Activated CD4-positive, alpha-beta T cell treated with anti-CD3 and anti-CD28 coated beads for 48 hours (primary cell): ENCODE measurements around the gene TAF1C.
"Not testable (repeated sequence)": the region's sequence is repeated elsewhere in the genome, so short reads cannot be mapped to it uniquely, and the experiment has no call there.

Experiments used
- DNase-seq: peaks from one replicate; pipeline ENCODE4 v3.0.0-alpha.2; 2020

TAF1C gene

DNA sequence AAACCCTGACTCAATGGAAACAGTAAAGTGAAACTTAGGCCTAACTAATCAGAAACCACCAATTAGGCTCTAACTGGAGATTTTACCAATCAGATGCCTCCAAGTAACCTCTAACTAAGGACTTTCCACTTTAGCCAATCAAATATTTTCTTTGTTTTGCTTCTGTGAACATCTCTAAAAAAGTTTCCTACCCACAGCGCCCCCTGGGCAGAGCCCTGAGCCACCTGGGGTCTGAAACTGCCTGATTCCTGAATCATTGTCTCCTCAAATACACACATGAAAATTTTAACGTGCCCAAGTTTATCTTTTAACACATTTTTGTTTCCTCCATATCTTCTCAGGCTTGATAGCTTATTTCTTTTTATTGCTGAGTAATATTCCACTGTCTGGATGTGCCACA is 23.1 kb upstream of the TAF1C start:
- DNase-seq: peak; percentile 14

DNA sequence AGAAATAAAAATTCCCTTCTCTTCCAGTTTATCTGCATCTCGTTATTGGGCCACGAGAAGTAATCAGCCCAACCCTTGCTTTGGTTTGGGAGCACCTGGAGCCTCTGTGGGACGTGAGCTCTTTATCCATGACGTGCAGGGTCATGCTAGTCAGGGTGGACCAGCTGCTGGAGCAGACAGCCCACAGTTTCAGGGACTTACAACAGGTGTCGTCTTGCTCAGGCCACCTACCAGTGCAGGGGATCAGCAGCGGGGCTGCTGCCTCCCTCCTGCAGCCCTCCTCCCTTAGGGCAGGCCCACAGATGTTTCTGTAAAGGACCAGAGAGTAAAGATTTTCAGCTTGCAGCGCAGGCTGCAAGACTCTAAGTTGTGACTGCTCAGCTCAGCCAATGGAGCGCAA is 21.0 kb upstream of the TAF1C start:
- no peak for DNase-seq

DNA sequence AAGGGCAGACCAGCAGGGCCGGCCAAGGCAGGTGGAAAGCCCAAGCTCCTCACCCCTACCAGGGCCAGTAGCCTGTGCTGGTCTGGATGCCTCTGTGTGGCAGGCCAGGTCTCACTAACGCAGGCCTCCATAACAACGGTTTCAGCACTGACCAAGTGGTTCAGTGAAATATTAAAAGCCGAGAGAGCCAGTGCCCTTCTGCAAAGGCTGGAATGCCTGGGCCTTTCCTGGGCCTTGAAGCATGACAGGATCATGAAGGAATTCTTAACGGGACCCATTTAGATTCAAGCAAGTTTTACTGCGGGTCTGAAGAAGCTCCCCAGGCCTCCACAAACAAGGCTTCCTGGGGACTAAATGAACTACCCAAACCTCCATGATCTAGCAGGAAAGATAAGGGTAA is 20.4 kb upstream of the TAF1C start:
- DNase-seq: no peak

DNA sequence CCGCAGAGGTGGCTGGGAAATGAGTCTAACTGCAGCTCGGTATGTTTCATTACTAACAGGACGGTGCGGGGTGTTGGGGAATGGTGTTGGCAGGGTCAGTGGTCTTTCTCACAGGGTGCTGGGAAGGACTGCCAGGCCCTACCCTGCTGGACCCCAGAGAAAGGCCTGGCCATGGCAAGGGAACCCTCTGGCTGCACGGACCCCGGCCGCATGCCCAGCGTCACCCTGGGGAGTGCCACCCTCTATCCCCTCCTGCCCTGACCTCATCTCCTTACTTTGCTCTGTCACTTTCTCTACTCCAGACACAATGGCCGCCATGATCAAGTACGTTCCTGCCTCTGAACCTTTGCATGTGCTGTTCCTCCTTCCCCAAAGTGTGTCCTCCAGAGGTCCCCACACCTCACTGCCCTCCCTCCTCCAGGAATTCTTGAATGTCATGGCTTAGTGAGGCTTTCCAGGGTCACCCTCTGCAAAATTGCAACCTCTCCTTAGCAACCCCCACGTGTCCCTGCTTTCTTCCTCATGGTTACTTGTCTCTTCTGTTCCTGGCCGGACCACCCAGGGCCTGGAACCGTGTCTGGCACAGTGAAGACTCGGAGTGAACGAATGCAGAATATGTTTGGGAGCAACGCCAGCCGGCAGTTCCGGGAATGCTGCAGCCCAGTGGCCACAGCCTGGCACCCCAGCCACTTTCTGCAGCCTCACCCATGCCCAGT is 19.3 kb upstream of the TAF1C start:
- DNase-seq: no peak

DNA sequence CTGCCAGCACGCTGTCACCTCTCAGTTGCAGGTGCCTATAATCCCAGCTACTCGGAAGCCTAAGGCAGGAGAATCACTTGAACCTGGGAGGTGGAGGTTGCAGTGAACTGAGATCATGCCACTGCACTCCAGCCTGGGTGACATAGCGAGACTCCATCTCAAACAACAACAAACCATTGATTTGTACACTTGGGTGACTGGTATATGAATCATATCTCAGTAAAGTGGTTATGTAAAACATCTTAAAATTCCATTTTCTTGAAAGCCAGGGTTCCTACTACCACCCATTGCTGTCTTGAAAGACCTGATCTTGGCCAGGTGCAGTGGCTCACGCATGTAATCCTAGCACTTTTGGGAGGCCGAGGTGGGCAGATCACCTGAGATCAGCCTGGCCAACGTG is 18.3 kb upstream of the TAF1C start:
- not testable (repeated sequence) for DNase-seq

DNA sequence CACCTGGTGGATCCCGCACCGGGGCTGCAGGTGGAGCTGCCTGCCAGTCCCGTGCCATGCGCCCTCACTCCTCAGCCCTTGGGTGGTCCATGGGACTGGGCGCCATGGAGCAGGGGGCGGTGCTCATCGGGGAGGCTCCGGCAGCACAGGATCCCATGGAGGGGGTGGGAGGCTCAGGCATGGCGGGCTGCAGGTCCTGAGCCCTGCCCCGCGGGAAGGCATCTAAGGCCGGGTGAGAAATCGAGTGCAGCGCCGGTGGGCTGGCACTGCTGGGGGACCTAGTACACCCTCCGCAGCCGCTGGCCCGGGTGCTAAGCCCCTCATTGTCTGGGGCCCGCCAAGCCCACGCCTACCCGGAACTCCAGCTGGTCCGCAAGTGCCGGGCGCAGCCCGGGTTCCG is 17.7 kb upstream of the TAF1C start:
- not testable (repeated sequence) for DNase-seq

DNA sequence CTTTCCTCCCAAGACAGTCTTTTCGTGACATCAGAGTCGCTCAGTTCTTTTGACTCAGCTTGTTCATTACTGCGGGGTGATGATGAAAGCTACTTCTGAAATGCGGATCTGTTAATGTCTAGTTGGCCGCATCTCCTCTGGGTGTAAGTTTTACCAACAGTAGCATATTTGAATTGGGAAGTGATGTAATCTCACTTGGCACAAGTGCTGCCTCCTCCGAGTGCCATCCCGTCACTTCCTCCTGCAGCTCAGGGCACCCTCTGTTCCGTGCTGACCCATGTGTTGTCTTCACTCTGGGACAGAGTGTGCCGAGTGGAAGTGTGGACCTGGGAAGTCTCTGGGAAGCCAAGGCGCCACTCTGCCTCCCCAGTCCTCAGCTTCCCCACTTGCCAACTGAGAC is 13.0 kb upstream of the TAF1C start:
- DNase-seq: no peak

DNA sequence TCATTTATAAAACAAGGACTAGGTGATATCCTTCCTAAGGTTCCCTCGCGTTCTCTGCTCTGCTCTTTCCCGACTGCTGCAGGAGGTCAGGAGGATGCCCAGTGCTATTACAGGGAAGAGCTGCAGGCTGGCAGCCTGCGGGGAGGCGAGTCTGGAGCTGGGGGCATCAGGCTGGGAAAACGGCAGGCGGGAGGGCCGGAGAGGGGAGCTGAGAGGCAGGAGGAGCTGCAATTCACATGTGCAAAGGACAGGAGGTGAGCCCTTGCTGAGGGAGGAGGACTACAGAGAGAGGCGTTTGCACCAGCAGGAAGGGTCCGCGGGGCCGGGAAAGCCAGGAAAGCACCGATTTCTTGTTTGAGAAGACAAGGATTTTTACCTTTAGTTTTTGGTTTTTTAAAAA is 12.2 kb upstream of the TAF1C start:
- DNase-seq: no peak

DNA sequence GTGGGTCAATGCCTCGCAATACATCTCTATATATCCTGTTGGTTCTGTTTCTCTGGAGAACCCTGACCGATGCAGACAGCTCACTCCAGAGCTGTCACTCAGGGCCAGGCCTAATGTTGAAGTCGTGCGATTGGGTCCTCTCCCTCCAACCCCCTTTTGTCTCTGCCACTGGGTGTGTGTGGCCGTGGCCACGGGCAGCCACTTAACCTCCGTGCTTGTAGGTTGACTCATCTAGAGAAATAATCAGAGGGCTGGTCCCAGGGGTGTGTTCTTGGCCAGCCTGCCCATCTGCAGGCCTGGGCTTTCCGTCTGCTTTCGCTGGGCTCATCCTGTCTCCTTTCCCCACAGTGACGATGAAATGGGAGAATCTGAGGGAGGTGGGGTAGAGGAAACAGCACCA is 11.5 kb upstream of the TAF1C start:
- DNase-seq: no peak

DNA sequence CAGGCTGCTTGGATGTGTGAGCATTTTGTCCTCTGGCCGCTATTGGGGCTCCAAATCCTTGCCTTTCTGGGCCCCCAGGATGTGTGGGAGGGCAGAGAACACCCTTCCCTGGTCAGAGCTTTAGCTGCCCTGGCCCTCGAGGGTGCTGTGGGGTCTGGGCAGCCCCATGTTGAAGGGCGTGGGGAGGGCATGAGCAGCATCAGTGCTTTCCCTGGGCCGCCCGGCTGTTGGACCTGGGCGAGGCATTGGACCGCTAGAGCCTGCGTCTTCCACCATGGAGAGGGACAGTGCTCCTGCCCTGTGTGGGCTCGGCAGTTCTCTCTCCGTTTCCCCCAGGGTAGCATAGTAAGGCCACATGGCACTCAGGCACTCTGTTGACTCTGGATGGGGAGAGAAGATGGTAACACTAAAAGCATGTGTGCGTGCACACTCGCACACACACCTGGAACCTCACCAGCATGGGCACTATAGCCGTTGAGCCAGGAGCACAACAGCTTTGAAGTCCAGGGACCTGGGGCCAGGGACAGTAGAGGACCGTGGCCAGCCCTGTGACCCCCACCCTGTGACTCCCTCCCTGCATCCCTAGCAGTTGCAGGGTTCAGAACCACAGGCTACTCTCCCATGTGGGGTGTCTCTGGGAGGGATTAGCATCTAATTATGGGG is 10.7 kb upstream of the TAF1C start:
- DNase-seq: no peak

DNA sequence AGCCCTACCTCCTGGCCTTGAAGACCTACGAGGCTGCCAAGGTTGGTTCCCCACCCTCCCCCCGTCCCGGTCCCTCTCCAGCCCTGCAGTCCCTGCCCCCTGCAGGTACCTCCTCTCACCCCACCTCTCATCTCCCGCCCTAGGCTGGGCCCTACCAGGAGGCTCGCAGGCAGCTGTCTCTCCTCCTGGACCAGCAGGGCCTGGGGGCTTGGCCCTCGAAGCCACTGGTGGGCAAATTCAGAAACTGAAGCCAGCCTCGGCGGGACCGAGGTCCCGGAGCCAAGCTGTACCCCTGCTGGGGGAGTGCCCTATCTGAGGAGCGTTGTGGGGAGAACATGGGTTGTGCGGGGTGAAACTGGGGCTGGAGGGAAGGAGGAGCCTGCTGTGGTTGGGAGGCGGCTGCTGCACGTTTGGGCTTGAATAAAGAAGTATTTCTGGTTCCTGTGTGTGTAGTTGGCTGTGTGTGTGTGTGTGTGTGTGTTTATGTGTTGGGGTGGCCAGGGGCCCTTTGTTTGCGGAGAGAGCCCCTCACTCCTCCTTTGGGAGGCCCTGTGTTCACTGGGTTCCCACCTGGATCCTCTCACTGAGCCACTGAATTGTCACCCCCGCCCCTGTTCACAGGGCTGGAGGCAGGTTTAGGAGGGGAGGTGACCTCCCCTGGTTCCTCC is 10.0 kb upstream of the TAF1C start:
- no peak for DNase-seq

DNA sequence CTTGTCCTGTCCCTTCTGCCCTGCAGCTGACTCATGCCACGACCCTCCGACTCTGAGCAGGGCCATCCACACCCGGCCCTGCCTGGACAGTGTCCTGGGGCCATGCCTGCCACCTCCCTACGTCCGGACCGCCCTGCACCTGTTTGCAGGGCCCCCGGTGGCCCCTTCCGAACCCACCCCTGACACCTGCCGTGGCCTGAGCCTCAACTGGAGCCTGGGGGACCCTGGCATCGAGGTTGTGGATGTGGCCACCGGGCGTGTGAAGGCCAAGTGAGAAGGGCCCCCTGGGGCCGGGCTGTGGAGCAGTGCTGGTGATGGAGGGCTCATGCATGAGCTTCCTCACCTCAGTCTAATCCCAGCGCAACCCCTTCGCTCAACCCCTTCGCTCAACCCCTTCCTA is 9.2 kb upstream of the TAF1C start:
- DNase-seq: no peak

DNA sequence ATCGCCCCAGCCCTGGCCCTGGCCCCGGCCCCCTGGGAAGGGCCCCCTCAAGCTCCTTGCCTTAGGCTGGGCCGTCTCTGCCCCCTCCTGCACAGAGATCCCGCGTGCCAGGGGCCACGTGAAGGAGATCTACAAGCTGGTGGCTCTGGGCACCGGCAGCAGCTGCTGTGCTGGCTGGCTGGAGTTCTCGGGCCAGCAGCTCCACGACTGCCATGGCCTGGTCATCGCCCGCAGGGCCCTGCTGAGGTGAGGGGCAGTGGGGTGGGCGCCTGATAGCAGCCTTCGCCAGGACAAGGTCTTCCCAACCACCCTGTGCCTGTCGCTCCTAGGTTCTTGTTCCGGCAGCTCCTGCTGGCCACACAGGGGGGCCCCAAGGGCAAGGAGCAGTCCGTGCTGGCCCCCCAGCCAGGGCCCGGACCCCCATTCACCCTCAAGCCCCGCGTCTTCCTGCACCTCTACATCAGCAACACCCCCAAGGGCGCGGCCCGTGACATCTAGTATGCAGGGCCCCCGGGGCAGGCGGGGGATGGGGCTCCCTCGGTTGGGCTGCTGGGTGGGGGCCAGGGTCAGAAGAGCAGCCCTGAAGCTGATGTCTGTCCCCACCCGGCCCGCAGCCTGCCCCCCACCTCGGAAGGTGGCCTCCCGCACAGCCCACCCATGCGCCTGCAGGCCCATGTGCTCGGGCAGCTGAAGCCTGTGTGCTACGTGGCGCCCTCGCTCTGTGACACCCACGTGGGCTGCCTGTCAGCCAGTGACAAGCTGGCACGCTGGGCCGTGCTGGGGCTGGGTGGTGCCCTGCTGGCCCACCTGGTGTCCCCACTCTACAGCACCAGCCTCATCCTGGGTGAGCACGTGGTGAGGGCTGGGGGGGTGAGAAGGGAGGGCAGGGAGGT is 8.6 kb upstream of the TAF1C start:
- DNase-seq: no peak

DNA sequence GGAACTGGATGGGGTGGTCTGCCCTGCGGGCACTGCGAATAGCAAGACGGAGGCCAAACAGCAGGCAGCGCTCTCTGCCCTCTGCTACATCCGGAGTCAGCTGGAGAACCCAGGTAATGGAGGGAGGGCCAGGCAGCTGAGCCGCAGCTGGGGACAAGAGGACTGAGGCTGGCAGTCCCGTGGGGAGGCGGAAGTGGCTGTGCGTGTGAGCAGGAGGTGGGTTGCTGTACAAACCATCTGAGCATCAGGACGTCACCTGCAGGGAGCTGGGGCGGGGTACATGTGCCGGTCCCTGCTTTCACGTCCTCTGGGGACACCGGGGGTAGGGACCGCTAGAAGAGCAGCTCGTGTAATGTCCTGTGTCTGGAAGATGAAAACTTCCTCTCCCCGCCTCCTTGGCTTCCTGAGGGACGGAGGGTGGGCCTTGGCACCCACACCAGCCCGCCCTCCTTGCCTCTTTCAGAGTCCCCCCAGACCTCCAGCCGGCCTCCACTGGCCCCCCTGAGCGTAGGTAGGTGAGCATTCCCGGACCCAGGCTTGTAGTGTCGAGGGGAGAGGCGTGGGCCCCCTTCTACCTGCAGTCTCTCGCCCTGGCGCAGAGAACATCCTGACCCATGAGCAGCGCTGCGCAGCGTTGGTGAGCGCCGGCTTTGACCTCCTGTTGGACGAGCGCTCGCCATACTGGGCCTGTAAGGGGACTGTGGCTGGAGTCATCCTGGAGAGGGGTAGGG is 7.8 kb upstream of the TAF1C start:
- peak; percentile 58 for DNase-seq

DNA sequence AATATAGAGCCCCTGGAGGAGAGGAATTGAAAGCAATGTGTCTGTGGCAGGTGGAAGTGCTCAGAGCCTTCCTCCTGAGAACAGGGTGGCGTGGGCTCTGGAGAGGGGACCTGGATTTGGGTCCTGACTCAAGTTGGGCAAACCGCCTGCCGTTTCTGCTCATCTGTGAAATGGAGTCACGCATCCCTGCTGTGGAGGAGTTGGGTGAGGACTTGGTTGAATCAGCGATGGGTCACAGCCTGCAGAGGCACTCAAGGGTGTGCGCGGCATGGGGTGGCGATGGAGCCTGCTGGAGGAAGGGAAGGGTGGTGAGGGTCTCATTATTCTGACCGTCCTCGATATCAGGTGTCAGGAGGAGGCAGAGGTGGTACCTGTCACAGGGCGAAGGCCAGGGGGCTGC is 7.2 kb upstream of the TAF1C start:
- peak; percentile 26 for DNase-seq

DNA sequence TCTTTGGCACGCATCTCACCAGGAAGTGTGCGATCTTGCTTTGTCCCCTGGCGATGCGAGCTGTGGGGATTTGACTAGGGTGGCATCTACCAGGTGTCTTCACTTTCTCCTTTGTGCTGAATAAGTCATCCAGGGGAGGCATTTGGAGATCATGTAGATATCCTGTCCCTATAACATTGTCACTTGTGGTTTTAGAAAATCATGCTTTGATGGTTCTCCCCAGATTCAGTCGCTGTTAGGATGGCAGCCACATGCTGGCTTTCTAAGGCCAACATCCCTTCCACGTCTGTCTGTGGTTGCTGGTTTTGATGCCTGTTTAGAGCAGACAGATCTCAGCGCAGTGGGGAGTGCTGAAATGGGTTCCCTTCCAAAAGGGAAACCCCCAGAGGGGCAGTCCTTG is 6.6 kb upstream of the TAF1C start:
- DNase-seq: no peak

DNA sequence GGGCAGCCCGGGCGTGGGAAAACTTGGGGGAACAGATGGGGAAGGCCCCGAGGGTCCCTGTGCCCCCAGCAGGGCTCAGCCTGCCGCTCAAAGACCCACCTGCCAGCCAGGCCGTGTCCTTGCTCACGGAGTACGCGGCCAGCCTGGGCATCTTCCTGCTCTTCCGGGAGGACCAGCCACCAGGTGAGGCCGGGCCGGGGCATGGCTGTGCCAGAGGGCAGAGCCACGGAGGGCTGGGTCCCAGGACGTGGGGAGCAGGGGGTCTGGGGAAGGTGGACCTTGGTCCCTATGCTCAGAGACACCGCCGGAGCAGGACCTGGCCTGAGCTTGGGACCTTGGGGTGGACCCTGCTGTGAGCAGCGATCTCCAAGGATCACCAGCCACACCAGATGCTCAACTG is 4.6 kb upstream of the TAF1C start:
- no peak for DNase-seq

DNA sequence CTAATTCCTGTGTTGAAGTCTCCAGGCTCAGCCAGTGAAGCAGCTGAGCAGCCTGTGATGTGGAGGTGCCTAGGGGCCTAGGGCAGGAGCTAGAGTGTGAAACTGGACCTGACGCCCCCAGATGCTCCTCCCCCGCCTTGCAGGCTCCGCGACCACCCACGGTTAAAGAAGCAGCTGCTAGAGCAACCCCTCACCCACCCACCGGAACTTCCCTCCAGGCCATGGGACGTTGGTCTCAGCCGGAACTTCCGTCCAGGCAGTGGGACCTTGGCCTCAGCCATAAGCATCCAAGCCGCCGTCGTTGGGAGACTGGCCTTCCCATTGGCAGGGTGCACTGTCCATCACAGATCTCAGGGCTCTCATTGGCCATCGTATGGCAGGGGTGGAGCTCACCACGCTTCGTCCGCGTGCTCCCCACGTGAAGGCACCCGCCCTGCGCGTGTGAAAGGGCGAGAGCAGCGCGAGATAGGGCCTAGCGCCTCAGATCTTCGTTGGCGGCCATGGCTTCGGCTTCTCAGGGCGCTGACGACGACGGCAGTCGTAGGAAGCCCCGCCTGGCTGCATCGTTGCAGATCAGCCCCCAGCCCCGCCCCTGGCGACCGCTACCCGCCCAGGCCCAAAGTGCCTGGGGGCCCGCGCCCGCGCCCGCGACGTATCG is 4.0 kb upstream of the TAF1C start, which contains the start of gene ADAD2:
Gene ADAD2, plus strand, starts transcription at position 427 of the 658 bp plus-strand sequence. Its CDS starts 74 bp downstream, at position 501.
- peak; percentile 46 for DNase-seq

DNA sequence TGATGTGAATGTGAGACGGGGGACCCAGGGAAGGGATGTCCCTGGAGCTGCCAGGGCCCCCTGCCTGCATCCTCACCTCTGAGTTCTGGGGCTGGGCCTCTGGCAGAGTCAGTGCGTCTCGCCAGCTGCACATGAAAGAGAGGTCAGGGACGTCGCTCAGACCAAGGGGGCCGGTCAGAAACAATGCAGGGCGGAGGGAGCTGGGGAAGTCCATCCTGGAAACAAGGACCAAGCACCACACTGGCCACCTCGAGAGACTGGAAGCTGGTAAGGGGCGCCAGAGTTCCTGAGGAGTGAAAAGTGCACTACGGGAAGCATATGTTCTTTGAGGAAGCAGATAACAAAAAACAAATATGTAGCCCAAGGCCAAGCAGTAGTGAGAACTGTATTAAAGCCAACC is 2.1 kb downstream of the TAF1C start:
- DNase-seq: no peak

DNA sequence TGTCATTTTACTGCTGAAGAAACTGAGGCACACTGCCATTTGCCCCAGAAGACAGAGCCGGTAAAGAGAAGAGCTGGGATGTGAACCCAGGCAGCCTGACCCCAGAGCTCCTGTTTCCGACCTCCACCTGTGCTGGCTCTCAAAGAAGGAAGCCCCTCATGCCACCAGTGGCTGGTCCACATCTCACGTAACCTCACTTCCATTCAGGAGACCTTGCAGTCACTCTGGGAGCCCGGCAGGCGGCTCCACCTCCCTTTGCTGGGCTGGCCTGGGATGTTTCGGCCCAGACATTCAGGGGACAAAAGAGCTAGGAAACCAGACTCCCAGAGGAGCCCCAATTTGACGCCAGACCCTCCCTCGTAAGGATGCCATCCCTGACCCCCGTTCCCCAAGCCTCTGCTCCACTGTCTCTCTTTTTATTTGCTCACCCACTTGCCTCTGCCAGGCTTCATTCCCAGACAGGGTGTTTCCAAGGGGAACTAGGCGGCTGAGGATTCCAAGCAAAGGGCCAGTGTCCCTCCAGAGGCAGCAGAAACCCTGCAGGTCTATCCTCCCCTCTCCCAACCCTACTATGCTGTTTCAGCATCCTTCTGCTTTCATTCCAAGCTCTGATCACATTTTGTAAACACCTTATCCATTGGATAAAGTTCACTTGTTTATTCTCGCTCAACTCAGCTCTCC is 2.8 kb downstream of the TAF1C start:
- DNase-seq: no peak

DNA sequence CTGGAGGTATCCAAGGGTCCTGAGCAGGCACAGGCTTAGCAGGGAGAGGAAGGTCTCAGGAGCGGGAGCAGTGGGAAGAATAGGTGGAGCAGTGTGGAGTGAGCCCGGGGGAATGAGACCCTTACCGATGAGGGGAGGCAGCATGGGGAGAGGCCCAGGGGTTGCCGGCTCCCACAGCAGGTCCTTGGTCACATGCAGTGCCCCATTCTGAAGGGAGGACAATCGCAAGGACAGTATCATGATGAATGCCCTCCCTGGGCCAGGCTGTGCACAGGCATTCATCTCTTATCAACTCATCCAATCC is 3.3 kb downstream of the TAF1C start:
- no peak for DNase-seq
